ENCODE data around the gene SLC5A11. TPM values are rescaled to one million over a fixed set of nuclear protein-coding genes. Genes with fewer than 3 reads are reported as not detected.

Gene SLC5A11
- total and polyA plus RNA-seq, 2 donors (not counting 1 experiment from before 2014, with no cell fraction given): under 0.01 TPM; not detected in 1

- H3K4me1 ChIP-seq (ENCODE audit: control insufficient read depth, extremely low read depth, insufficient read depth, low read length): peaks cover 8% of the 10 kb centered on the region
- no peaks in the 10 kb centered on the region for H3K9me3 ChIP-seq (ENCODE audit: control insufficient read depth, insufficient read depth, low read depth, low read length)
- H3K4me2 ChIP-seq (ENCODE audit: extremely low read depth, insufficient read depth, low read length): peak overlapping the region; percentile 56
- no peaks in the 10 kb centered on the region for H3K36me3 ChIP-seq (ENCODE audit: control insufficient read depth, insufficient read depth, low read length)
- no peak for TF ChIP-seq EZH2 (IDR thresholded peaks at IDR 0.05; ENCODE audit: low read length, missing control alignments)
- TF ChIP-seq CTCF (conservative IDR thresholded peaks at IDR 0.05 in 1 of 2, IDR thresholded peaks at IDR 0.05 in 1 of 2; ENCODE audit: low read depth in 1 of 2, low read length in 2 of 2): no peak
- H3K27me3 ChIP-seq (ENCODE audit: control insufficient read depth, insufficient read depth, low read length): no peaks in the 10 kb centered on the region
- no peak overlapping the region for H3K9ac ChIP-seq (ENCODE audit: insufficient read depth, low read length)
- H2AFZ ChIP-seq (ENCODE audit: low read length): peak overlapping the region; percentile 86
- no peak overlapping the region for H3K27ac ChIP-seq (ENCODE audit: insufficient read depth, low read length)
- DNase-seq (ENCODE audit: low read depth in 2 of 2): peak; percentile 63 to 73
- H3K4me3 ChIP-seq (replicated peaks in 1 of 4; ENCODE audit: control extremely low read depth in 1 of 4, insufficient read depth in 1 of 4, low read depth in 3 of 4, low read length in 4 of 4): peak overlapping the region in 1 of 4 experiments; percentile 22
- no peaks in the 10 kb centered on the region for H4K20me1 ChIP-seq (ENCODE audit: control insufficient read depth, extremely low read depth, insufficient read depth, low read length)
- H3K79me2 ChIP-seq (ENCODE audit: control insufficient read depth, insufficient read depth, low read length): no peaks in the 10 kb centered on the region
Observed at GRCh38 chr16:24838554-24839266, 7.1 kb upstream of the SLC5A11 start.

GRCh38 chr16:24839347-24839972 is 6.3 kb upstream of the SLC5A11 start:
- Histone ChIP-seq H3K9me3 (ENCODE audit: control insufficient read depth, insufficient read depth, low read depth, low read length) (no peaks in the 10 kb centered on the region), H3K4me2 (ENCODE audit: extremely low read depth, insufficient read depth, low read length) (no peak overlapping the region), H4K20me1 (ENCODE audit: control insufficient read depth, extremely low read depth, insufficient read depth, low read length) (no peaks in the 10 kb centered on the region), H3K36me3 (ENCODE audit: control insufficient read depth, insufficient read depth, low read length) (no peaks in the 10 kb centered on the region), H3K27me3 (ENCODE audit: control insufficient read depth, insufficient read depth, low read length) (no peaks in the 10 kb centered on the region), H3K27ac (ENCODE audit: insufficient read depth, low read length) (no peak overlapping the region), H3K4me1 (ENCODE audit: control insufficient read depth, extremely low read depth, insufficient read depth, low read length) (peaks cover 5% of the 10 kb centered on the region), H3K4me3 (replicated peaks in 1 of 4; ENCODE audit: control extremely low read depth in 1 of 4, insufficient read depth in 1 of 4, low read depth in 3 of 4, low read length in 4 of 4) (no peak overlapping the region), H3K9ac (ENCODE audit: insufficient read depth, low read length) (no peak overlapping the region), H3K79me2 (ENCODE audit: control insufficient read depth, insufficient read depth, low read length) (no peaks in the 10 kb centered on the region), H2AFZ (ENCODE audit: low read length) (no peak overlapping the region)
- TF ChIP-seq EZH2 (IDR thresholded peaks at IDR 0.05; ENCODE audit: low read length, missing control alignments) (no peak), CTCF (conservative IDR thresholded peaks at IDR 0.05 in 1 of 2, IDR thresholded peaks at IDR 0.05 in 1 of 2; ENCODE audit: low read depth in 1 of 2, low read length in 2 of 2) (no peak)
- no peak for DNase-seq (ENCODE audit: low read depth in 2 of 2)

GRCh38 chr16:24841291-24841690 is 4.5 kb upstream of the SLC5A11 start:
- H3K4me3 ChIP-seq (replicated peaks in 1 of 4; ENCODE audit: control extremely low read depth in 1 of 4, insufficient read depth in 1 of 4, low read depth in 3 of 4, low read length in 4 of 4): no peak overlapping the region
- H3K4me1 ChIP-seq (ENCODE audit: control insufficient read depth, extremely low read depth, insufficient read depth, low read length): peaks cover 3% of the 10 kb centered on the region
- no peaks in the 10 kb centered on the region for H3K27me3 ChIP-seq (ENCODE audit: control insufficient read depth, insufficient read depth, low read length)
- H2AFZ ChIP-seq (ENCODE audit: low read length): no peak overlapping the region
- no peak overlapping the region for H3K4me2 ChIP-seq (ENCODE audit: extremely low read depth, insufficient read depth, low read length)
- H4K20me1 ChIP-seq (ENCODE audit: control insufficient read depth, extremely low read depth, insufficient read depth, low read length): no peaks in the 10 kb centered on the region
- TF ChIP-seq EZH2 (IDR thresholded peaks at IDR 0.05; ENCODE audit: low read length, missing control alignments): no peak
- no peak for TF ChIP-seq CTCF (conservative IDR thresholded peaks at IDR 0.05 in 1 of 2, IDR thresholded peaks at IDR 0.05 in 1 of 2; ENCODE audit: low read depth in 1 of 2, low read length in 2 of 2)
- no peak overlapping the region for H3K27ac ChIP-seq (ENCODE audit: insufficient read depth, low read length)
- no peaks in the 10 kb centered on the region for H3K79me2 ChIP-seq (ENCODE audit: control insufficient read depth, insufficient read depth, low read length)
- H3K9ac ChIP-seq (ENCODE audit: insufficient read depth, low read length): no peak overlapping the region
- H3K36me3 ChIP-seq (ENCODE audit: control insufficient read depth, insufficient read depth, low read length): no peaks in the 10 kb centered on the region
- no peak for DNase-seq (ENCODE audit: low read depth in 2 of 2)
- H3K9me3 ChIP-seq (ENCODE audit: control insufficient read depth, insufficient read depth, low read depth, low read length): no peaks in the 10 kb centered on the region

All from fibroblast of lung (primary cell).